Retina (tissue), 1 donor: Measurements from ENCODE around the gene STRIP2.
A peak's percentile ranks its signal among the peaks of the same experiment; 100 is the strongest.
"Not testable (repeated sequence)": the region's sequence is repeated elsewhere in the genome, so short reads cannot be mapped to it uniquely, and the experiment has no call there.

Experiments
- DNase-seq: peaks from one replicate; pipeline ENCODE4 v3.0.0-alpha.2; 2016

STRIP2 gene

GRCh38 chr7:129497156-129497555, 62.9 kb downstream of the STRIP2 start:
- no peak for DNase-seq

DNA sequence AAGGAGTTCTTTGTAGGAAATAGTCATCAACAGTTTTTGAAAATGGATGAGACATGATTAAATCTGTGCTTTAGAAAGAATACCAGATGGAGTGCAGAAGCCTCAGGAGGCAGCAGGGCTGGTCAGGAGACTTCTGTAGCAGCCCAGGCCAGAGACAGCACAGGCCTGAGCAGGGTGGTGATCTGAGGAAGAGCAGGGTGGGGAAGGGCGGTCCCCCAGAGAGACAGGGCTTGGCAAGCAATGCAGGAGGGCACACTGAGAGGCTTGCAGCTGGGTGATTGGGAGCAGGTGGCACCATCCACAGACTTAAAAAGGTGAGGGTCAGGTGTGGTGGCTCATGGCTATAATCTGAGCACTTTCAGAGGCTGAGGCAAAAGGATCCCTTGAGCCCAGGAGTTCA, 63.8 kb downstream of the STRIP2 start:
- no peak for DNase-seq

DNA sequence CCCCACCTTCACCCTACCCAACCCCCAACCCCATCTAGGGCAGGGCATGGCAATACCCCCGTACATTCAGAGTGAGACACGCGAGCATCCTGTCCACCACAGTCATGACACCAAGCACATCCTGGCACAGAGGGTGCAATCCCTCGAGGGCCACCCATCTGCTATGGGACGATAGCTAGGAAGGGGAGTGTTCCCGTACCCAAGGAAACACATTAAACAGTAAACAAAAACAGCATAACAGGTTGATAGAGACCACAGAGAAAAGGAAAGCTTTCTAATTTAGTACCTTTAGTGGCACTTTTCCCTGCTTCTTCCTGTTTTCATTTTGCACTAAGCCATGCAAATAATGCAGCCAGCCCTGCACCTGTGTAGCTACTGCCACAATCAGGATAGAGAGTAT, 65.8 kb downstream of the STRIP2 start:
- no peak for DNase-seq

GRCh38 chr7:129501760-129502707, 67.8 kb downstream of the STRIP2 start, which contains the start of gene SMKR1:
Gene SMKR1 (plus strand): TSS chr7:129502531. CDS start chr7:129502825, 294 bp downstream.
- DNase-seq = peak; percentile 47

DNA sequence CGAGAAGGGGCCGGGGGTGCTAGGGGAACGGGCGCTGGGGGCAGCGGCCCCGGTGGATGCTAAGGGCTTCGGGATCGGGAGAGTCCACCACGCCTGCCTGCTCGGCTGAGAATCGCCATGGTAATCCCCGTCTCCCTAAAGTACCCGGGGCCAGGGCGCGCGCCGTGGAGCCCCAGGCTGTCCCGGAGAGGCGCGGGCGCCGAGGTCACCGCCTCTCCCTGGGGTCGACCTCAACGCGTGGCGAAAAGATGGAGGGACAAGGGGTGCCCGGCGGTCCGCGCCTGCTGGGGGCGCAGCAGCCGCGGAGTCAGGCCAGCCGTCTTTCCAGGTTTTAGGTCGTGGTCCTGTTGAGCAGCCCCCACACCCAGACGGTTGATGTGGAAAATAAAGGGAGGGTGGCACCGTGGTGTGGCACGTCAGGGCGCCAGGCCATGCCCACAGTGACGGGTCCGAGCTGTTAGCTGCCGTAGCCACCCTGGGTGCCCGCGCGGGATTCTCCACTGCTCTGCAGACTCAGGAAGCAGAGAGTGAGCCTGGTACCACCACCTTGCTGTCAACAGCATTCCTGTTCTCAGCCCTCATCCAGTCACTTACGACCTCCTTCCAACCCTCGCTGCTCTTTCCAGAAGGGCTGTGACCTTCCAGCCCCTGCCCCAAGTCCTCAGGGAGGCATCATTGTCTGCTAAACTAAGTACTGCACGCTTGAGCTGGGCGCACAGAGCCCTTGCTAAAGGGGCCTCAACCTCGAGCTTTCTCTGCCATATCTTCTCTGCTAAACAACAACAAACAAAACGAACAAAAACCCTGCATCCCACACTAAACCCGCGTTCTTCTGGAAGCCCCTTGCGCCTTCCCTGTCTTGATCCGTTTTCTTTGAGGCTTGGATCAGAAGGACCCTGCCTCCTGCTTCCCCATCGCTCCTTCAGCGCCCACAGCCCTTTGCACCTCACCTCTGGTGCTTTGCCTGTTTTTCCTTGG, 68.8 kb downstream of the STRIP2 start:
- peak; percentile 84 for DNase-seq

- no peak for DNase-seq
Observed at GRCh38 chr7:129503725-129504124, 69.5 kb downstream of the STRIP2 start.

GRCh38 chr7:129512192-129512591, 78.0 kb downstream of the STRIP2 start:
- DNase-seq = no peak

DNA sequence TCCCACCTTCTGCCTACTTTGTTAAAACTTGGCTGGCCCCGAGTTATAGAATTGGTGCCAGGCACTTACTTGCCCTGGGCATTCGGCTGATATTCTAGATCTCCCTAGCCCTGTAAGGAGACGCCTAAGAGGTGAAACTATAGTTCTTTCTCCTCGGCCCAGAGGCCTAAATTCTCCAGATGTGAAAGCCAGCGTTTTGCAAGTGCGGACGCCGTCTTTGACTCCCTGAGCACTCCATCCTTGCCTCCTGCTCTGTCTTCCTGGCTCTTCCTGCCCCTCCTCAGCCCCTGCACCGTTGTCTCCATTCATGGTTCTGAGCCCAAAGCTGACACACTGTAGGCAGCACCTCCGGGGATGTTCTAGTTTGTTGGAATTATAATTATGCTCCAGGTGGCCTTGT, 79.3 kb downstream of the STRIP2 start:
- no peak for DNase-seq

GRCh38 chr7:129514683-129515082, 80.5 kb downstream of the STRIP2 start:
- DNase-seq = no peak

GRCh38 chr7:129515381-129515780, 81.1 kb downstream of the STRIP2 start:
- DNase-seq = no peak

- no peak for DNase-seq
Observed at GRCh38 chr7:129517931-129518330, 83.7 kb downstream of the STRIP2 start.

DNA sequence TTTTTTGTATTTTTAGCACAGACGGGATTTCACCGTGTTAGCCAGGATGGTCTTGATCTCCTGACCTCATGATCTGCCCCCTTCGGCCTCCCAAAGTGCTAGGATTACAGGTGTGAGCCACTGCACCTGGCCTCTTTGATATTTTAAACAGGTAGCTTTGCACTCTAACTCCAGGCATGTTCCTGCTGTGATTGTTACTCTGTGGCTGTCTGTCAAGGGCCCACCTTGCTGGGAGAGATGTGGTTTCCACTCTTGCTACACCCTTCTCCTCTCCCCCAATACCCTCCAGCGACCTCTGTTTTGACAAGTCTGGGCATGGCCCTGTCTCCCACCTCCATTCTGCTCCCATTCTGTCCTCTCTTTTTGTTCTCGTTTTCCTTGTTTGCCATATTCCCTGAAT, 85.2 kb downstream of the STRIP2 start:
- no peak for DNase-seq

DNA sequence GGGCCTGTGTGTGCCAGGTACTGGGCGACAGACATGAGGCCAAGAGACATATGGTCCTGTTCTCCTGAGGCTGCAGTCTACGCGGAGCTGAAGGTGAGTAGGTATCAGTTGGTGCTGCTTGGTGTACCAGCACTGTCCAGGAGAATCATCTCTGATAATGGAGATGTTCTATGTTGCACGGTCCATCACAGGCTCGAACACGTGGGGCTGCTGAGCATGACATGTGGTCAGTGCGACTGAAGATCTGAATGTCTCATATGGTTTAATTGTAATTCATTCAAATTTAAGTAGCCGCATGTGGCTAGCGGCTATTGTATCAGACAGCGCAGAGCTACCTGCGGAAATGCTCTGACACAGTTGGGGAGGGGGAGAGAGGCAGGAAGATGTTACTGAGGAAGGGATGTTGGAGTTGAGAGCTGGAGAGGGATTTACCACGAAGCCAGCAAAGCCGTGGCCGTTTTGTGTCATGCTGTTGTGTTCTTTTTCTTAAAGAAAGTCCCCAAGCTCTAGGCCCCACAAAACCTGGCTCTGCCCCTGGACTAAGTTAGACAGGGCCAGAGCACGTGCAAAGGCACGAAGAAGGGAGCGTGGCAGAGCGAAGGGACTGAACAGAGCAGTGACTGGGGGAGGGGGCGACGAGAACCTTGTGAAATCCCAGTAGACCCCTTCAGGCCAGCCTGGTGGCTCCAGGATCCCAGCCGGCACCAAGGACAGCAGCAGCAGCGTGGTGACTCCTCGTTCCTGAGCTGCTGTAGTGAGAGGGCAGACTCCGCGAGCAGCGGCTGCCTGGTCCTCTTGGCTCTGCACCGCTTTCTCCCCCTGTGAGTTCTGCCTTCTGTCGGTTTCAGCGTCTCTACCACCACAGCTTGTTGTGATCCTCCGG, 88.1 kb downstream of the STRIP2 start:
- DNase-seq = peak; percentile 38

DNA sequence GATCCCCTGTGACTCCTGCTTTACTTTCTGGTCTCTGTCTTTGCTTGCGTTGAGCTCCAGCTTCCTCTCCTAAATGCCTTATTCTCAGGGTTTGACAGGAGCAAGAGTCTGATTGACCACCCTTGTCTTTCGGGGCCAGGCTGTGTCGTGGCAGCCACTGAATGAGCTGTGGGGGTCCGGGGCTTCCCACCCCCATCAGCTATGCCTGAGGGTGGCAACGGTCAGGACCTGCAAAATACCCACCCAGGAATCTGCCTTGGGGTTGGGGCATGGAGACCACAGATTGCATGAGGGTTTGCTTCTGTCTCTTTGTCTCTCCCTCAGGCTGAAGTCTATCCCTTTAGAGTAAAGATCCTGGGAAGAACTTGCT, 88.7 kb downstream of the STRIP2 start:
- no peak for DNase-seq

DNA sequence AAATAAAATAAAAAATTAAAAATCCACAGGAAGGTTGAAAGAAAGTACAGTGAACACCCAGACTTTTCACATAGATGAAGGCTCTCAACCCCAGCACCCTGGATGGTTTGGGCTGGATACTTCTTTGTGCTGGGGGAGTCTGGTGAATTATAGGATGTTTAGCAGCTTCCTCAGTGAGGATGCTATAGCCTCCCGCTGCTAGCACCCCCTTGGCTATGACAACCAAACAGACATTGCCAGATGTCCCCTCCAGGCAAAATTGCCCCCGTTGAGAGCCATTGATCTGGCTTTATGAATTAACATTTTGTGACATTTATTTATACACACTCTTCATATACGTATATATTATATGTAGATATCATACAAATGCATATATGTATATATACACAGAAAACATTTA, 89.7 kb downstream of the STRIP2 start:
- peak; percentile 19 for DNase-seq

DNA sequence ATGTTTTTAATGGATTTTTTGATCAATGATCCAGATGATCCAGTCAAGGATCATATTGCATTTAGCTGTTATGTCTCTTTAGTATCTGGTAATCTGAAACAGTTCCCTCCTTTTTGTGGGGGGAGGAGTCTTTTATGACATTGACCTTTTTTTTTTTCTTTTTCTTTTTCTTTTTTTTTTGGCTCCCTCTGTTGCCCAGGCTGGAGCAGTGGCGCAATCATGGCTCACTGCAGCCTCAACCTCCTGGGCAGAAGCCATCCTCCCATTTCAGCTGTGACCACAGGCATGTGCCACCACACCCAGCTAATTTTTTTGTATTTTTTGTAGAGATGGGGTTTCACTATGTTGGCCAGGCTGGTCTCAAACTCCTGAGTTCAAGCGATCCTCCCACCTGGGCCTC, 90.2 kb downstream of the STRIP2 start:
- DNase-seq = not testable (repeated sequence)

- DNase-seq = no peak
Observed at GRCh38 chr7:129525225-129525862, 91.1 kb downstream of the STRIP2 start.

- DNase-seq = no peak
Observed at GRCh38 chr7:129529643-129530042, 95.4 kb downstream of the STRIP2 start.

GRCh38 chr7:129530795-129531391, 96.7 kb downstream of the STRIP2 start:
- no peak for DNase-seq

- no peak for DNase-seq
Observed at GRCh38 chr7:129531721-129532120, 97.5 kb downstream of the STRIP2 start.

- DNase-seq = no peak
Observed at GRCh38 chr7:129532375-129532774, 98.1 kb downstream of the STRIP2 start.
